ENCODE results near the gene SLC25A33.

DNA sequence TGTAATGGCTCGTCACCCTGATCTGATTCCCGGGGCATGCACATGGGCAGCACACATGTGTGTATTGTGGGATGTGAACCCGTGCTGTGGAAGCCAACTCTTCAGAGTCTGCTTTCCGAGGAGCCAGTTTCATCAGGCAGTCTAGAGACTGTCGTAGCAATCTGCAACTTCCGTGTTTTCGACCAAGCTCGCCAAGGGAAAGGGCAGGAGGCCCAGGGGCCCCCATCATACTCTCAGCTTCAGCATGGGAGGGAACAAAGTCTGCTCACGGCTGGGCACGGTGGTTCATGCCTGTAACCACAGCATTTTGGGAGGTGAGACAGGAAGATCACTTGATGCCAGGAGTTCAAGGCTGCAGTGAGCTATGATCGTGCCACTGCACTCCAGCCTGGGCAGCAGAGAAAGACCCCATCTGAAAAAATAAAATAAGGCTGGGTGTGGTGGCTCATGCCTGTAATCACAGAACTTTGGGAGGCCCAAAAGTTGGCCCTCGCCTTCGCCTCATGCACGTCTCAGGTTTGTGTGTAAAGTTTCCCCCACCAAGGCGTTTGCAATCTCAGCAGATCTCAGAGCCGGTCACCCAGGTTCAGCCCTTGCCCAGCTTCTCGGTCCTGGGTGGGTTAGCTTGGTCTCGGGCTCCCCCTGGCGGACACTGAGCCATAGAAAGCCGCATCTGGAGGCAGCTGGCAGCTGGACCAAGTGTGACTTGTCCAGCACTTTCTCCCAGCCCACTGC, 48.5 kb upstream of the SLC25A33 start:
- peak; percentile 92 for TF ChIP-seq CTCF (IDR thresholded peaks at IDR 0.05; ENCODE audit: borderline replicate concordance, extremely low read depth, low read length, poor library complexity, severe bottlenecking)
- no peak for TF ChIP-seq EZH2 (IDR thresholded peaks at IDR 0.05; ENCODE audit: borderline replicate concordance, low read depth, low read length, severe bottlenecking)

Data from DND-41 (cell line).